Measurements from ENCODE around the gene RAE1. TPM values are rescaled to one million over a fixed set of nuclear protein-coding genes. Genes with fewer than 3 reads are reported as not detected.

Gene RAE1
- total RNA-seq, 1 experiment from 2014 or later: 64.1 TPM

DNA sequence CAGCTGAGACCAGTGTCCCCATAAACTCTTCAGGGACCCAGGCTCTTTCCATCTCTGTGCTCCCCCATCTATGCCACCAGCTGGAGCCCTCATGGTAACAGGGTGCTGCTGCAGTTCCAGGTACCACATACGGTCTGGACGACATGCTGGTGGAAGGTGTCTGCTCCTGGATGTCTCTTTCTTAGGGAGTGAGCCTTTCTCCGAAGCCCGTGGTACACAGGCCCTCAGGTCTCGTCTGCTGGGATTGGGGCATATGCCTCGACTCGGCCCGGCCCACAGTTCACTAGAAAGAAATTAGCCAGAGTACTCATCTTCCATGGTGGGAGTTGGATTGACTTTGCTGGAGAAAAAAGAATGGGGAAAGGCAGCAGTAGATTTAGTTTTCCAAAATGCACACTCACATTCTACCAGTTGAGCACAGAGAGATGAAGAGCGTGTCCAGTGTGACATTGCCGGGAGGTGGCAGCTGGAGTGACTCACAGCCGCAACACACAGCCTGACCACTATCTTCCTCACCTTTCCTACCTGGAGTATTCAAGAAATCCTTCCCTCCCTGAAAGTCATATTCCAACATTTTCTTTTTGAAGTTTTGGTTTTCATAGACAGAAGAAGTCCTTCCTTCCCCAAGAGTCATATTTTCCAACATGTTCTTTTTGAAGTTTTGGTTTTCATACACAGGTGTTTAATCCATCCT is 40.1 kb upstream of the RAE1 start:
- CTCF ChIA-PET: no interaction called here
- BruUV-seq (replicated peaks): no TSS peak
- no peaks in the 10 kb centered on the region for H3K36me3 Mint-ChIP-seq (ENCODE audit: insufficient read depth, unreplicated experiment)
- H3K9me3 Mint-ChIP-seq (ENCODE audit: low read depth, unreplicated experiment): no peaks in the 10 kb centered on the region
- H3K4me1 Mint-ChIP-seq (ENCODE audit: low read depth, unreplicated experiment): no peaks in the 10 kb centered on the region
- DNase-seq: no peak
- H3K27me3 Mint-ChIP-seq (ENCODE audit: unreplicated experiment): no peaks in the 10 kb centered on the region
- intact Hi-C loops (cut with micrococcal nuclease; ENCODE audit: unreplicated experiment): no loop called here
- H3K27ac Mint-ChIP-seq (ENCODE audit: unreplicated experiment): no peak overlapping the region
- no peak overlapping the region for H3K4me3 Mint-ChIP-seq (ENCODE audit: low read depth, unreplicated experiment)
- TF ChIP-seq, protein P1, sequence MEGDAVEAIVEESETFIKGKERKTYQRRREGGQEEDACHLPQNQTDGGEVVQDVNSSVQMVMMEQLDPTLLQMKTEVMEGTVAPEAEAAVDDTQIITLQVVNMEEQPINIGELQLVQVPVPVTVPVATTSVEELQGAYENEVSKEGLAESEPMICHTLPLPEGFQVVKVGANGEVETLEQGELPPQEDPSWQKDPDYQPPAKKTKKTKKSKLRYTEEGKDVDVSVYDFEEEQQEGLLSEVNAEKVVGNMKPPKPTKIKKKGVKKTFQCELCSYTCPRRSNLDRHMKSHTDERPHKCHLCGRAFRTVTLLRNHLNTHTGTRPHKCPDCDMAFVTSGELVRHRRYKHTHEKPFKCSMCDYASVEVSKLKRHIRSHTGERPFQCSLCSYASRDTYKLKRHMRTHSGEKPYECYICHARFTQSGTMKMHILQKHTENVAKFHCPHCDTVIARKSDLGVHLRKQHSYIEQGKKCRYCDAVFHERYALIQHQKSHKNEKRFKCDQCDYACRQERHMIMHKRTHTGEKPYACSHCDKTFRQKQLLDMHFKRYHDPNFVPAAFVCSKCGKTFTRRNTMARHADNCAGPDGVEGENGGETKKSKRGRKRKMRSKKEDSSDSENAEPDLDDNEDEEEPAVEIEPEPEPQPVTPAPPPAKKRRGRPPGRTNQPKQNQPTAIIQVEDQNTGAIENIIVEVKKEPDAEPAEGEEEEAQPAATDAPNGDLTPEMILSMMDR (IDR thresholded peaks at IDR 0.05; ENCODE audit: unreplicated experiment): no peak

DNA sequence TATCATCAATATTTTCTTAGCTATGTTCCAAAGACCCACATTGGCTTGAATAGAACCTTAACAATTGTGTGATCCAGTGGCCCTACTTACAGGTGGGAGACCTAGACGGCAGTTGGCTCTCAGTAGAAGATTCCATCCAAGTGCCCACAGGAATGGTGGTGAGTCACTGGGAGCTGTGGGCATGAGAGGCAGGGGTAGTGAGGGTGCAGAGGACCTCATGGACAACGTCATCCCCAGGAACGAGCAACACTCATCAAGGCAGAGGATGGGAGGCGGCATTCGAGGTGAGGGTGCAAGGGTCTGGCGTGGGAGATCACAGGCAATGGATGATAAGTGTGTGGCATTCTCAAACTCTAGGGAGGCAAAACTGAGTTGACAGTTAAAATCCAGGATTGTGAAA is 38.9 kb upstream of the RAE1 start:
- peaks cover under 1% of the 10 kb centered on the region for H3K27me3 Mint-ChIP-seq (ENCODE audit: unreplicated experiment)
- H3K36me3 Mint-ChIP-seq (ENCODE audit: insufficient read depth, unreplicated experiment): no peaks in the 10 kb centered on the region
- no peak overlapping the region for H3K27ac Mint-ChIP-seq (ENCODE audit: unreplicated experiment)
- no peaks in the 10 kb centered on the region for H3K4me1 Mint-ChIP-seq (ENCODE audit: low read depth, unreplicated experiment)
- H3K4me3 Mint-ChIP-seq (ENCODE audit: low read depth, unreplicated experiment): no peak overlapping the region
- intact Hi-C loops (cut with micrococcal nuclease; ENCODE audit: unreplicated experiment): no loop called here
- TF ChIP-seq, protein P1 (IDR thresholded peaks at IDR 0.05; ENCODE audit: unreplicated experiment): no peak
- CTCF ChIA-PET: no interaction called here
- BruUV-seq (replicated peaks): no TSS peak
- H3K9me3 Mint-ChIP-seq (ENCODE audit: low read depth, unreplicated experiment): no peaks in the 10 kb centered on the region
- DNase-seq: no peak

DNA sequence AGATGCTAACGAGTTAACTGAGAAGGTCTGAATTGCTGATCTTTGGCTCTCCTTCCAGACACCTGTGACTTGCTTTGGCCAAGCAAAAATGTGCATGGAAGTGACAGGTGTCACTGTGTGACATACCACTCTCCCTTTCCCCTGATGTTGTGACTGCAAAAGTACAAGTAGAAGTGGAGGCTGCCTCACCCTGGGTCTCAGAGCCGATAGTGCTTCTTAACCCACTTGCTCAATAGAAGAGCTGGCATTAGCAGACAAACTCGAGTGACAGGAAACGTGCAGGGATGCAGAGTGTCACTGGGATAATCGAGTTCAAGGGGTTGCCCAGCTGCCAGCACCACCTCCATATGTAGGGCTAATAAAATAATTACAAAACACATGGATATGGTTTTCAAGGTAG is 37.8 kb upstream of the RAE1 start:
- no peak overlapping the region for H3K27ac Mint-ChIP-seq (ENCODE audit: unreplicated experiment)
- BruUV-seq (replicated peaks): no TSS peak
- no peak for DNase-seq
- H3K9me3 Mint-ChIP-seq (ENCODE audit: low read depth, unreplicated experiment): no peaks in the 10 kb centered on the region
- intact Hi-C loops (cut with micrococcal nuclease; ENCODE audit: unreplicated experiment): no loop called here
- CTCF ChIA-PET: no interaction called here
- peaks cover 12% of the 10 kb centered on the region for H3K27me3 Mint-ChIP-seq (ENCODE audit: unreplicated experiment)
- no peaks in the 10 kb centered on the region for H3K4me1 Mint-ChIP-seq (ENCODE audit: low read depth, unreplicated experiment)
- TF ChIP-seq, protein P1 (IDR thresholded peaks at IDR 0.05; ENCODE audit: unreplicated experiment): no peak
- H3K4me3 Mint-ChIP-seq (ENCODE audit: low read depth, unreplicated experiment): no peak overlapping the region
- no peaks in the 10 kb centered on the region for H3K36me3 Mint-ChIP-seq (ENCODE audit: insufficient read depth, unreplicated experiment)

DNA sequence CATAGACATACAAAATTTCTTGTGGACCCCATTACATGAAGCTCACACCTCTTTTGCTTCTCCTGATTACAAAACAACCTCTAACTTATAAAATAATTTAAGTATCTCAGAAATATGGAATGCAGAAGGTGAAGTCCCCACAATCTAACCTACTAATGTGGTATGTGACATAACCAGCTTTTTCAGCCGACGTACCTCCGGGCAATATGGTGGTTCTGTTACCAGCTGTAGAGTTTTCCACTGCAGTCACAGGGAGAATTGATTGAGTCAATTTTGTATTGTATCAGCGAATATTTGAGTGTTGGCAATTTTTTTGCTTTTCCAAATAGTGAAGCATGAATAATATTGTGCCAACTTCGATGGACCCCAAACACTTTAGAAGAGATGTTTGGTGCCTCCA is 37.1 kb upstream of the RAE1 start:
- intact Hi-C loops (cut with micrococcal nuclease; ENCODE audit: unreplicated experiment): no loop called here
- H3K4me1 Mint-ChIP-seq (ENCODE audit: low read depth, unreplicated experiment): no peaks in the 10 kb centered on the region
- no peaks in the 10 kb centered on the region for H3K9me3 Mint-ChIP-seq (ENCODE audit: low read depth, unreplicated experiment)
- peaks cover 19% of the 10 kb centered on the region for H3K27me3 Mint-ChIP-seq (ENCODE audit: unreplicated experiment)
- DNase-seq: no peak
- no TSS peak for BruUV-seq (replicated peaks)
- no peaks in the 10 kb centered on the region for H3K36me3 Mint-ChIP-seq (ENCODE audit: insufficient read depth, unreplicated experiment)
- TF ChIP-seq, protein P1 (IDR thresholded peaks at IDR 0.05; ENCODE audit: unreplicated experiment): no peak
- H3K27ac Mint-ChIP-seq (ENCODE audit: unreplicated experiment): no peak overlapping the region
- no peak overlapping the region for H3K4me3 Mint-ChIP-seq (ENCODE audit: low read depth, unreplicated experiment)
- CTCF ChIA-PET: interaction anchor here (0.6 kb wide), 1 partner anchor 14 kb away, joined by 3 read pairs; no protein-coding TSS in a partner anchor
